CD4-positive, alpha-beta T cell treated with Interleukin-6 for 4 hours (primary cell): ENCODE measurements around the gene RAB15.

Experiments used
- DNase-seq: peaks from one replicate; pipeline ENCODE4 v3.0.0-alpha.2; 2020; ENCODE audit warnings: mixed read lengths

Gene RAB15

DNA sequence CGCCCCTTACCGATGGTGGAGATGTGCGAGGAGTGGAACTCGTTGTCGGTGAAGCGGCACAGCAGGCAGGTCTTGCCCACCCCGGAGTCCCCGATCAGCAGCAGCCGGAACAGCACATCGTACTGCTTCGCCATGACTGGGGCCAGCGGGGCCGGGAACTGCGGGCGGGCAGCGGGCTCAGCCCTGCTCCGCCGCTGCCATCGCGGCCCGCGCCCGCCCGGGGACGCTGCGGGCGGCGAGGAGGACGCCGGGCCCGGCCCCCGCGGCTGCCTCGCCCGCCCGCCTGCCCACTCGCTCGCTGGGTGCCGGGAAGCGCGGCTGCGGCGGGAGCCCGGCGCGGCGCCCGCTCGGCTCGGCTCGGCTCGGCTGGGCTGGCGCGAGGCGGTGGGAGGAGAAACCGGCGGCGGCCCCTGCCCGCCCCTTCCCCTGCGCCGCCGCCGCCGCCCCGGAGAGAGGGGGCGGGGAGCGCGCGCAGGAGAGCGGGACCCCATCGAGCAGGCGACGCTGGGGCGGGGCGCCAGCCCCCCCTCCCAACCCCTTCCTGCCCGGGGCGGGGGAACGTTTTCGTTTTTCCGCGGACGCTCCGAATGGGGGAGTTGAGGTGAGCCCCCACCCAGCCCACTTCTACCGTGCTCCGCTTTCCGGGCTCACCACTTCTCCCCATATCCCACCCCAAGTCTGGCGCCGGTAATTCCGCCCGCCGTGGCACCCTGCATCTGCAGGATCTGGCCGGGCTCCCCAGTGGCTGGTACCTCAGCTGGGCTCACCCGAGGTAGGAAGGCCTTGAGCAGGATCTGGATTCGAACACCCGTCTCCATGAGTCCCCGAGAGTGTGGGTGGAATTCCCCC, at the start of gene RAB15:
TSS of gene RAB15 (minus strand) at position 394 of the 849 bp plus-strand sequence. CDS start at position 134, 260 bp downstream.
- DNase-seq = peak; percentile 73

GRCh38 chr14:65019944-65020566, 47.9 kb upstream of the RAB15 start:
- no peak for DNase-seq

GRCh38 chr14:65016471-65016870, 44.3 kb upstream of the RAB15 start:
- DNase-seq = no peak

DNA sequence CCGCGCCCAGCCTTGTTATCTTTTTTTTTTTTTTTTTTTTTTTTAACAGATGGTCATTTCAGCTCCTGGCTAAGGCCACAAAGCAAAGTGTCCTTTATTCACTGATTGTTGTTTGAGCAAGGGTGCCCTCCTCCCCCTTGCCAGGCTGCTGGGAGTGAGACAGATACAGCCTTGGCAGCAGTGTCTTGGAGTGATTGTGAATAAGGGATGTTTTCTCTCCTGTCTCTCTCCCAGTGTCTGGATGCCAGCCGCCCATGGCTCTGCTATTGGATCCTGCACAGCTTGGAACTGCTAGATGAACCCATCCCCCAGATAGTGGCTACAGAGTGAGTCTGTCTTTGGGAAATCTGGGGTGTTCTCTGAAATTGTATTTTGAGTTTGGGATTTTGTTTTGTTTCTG, 43.3 kb upstream of the RAB15 start:
- no peak for DNase-seq

GRCh38 chr14:65012353-65012752, 40.2 kb upstream of the RAB15 start:
- DNase-seq = no peak

GRCh38 chr14:65011538-65011937, 39.4 kb upstream of the RAB15 start:
- DNase-seq = no peak

DNA sequence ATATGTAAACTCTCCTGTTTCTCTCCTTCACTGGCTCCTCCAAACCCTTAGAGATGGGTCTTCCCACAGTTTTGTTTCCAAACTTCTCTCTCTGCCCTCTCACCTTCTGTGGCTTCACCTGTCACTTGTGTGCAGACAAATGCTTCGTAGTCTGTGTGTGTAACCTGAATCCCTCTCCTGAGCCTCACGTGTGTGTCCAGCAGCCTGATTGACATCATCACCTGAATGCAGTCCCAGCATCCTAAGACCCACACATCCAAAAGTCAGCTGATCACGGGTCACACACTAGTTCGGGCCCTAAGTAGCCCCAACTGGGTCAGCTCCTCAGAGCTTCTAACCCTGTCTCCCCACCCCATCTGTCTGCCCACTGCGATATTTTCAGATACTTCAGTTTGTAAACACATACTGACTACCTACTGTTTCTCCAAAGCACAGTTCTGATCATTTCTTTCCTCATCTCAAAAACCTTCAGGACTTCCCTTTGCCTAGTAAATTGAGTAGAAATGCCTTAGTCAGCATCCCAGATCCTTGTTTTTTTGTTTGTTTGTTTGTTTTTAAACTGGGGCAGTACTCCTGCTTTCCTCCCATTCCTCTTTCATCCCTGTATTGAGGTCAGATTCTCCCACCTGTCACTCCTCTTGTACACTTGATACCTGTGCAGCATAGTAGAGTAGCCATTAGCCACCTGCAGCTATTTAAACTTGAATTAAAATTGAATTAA, 38.2 kb upstream of the RAB15 start:
- DNase-seq = no peak

- no peak for DNase-seq
These were observed 35.1 kb upstream of the RAB15 start for GRCh38 chr14:65007202-65007601.

GRCh38 chr14:65006261-65006721, 34.2 kb upstream of the RAB15 start:
- no peak for DNase-seq

DNA sequence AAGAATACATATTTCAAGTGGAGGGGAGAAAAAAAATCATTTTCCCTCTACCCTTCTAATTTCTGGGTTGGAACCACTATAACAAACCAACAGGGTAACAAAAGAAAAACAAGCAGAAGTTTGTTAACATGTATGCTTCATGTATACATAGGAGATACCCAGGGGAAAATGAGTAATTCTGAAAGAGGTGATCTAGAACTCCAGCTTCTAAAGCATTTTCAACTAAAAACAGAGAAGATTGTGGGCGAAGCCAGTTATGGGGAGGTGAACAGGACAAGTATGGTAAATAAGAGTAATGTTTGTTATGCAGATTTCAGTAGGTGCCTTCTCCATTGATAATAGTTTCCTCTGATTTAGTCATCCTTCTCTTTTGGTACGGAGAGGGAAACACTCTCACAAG, 31.3 kb upstream of the RAB15 start:
- no peak for DNase-seq

GRCh38 chr14:65002586-65003210, 30.6 kb upstream of the RAB15 start:
- no peak for DNase-seq

GRCh38 chr14:65001723-65002122, 29.6 kb upstream of the RAB15 start:
- no peak for DNase-seq

- DNase-seq = no peak
These were observed 28.9 kb upstream of the RAB15 start for GRCh38 chr14:65000898-65001591.

- no peak for DNase-seq
These were observed 26.4 kb upstream of the RAB15 start for GRCh38 chr14:64998455-64998931.

DNA sequence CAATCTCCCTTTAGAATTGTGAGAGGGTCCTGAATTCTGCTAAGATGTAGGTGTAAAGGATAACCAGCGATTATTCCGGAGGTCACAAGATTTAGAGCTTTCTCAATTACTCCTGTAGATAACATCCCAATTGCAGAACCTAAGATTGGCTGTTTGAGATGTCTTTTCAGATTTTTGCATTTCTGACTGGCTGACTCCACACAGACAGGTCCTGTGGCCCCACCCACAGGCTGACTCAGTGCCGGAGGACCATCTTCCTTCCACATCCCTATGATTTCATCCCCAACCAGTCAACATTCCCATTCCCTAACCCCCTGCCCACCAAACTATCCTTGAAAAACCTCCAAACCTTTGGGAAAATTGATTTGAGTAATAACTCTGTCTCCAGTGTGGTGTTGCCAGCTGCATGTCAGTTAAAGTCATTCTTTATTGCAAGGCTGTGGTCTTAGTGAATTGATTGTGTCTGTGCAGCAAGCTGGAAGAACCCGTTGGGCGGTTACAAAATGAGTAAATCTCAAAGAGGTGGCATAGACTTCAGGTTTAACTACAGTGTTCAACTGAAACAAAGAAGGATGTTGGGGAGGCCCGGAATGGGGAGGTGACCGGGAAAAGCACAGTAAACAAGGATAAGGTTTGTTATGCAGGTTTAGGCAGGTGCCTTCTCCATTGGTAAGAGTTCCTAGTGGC, 25.1 kb upstream of the RAB15 start:
- DNase-seq = peak; percentile 20

GRCh38 chr14:64995291-64995690, 23.2 kb upstream of the RAB15 start:
- no peak for DNase-seq

- DNase-seq = no peak
These were observed 22.4 kb upstream of the RAB15 start for GRCh38 chr14:64994540-64994939.

- DNase-seq = no peak
These were observed 21.3 kb upstream of the RAB15 start for GRCh38 chr14:64993266-64993930.

DNA sequence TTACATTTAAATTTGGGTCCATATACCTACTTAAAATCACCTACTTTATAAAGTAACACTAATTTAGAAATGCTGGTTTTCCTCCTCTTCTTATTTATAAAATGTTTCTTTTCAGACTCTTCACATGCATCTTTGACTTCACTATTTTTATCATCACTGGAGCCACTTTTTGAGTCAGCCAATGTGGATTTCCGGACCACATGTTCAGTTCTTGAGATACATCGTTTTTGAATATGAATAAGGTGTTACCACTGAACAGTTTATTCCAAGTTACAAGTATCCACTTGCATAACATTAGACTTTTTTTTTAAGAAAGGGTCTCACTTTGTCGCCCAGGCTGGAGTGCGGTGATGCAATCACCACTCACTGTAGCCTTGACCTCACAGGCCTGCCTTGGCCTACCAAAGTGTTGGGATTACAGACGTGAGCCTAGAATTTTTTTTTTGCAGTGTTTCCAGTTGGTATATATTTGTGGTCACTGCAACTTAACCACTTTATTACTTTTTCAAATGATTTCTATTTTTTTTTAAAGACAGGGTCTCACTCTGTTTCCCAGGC, 20.3 kb upstream of the RAB15 start:
- DNase-seq = no peak

GRCh38 chr14:64990939-64991338, 18.8 kb upstream of the RAB15 start:
- DNase-seq = no peak

DNA sequence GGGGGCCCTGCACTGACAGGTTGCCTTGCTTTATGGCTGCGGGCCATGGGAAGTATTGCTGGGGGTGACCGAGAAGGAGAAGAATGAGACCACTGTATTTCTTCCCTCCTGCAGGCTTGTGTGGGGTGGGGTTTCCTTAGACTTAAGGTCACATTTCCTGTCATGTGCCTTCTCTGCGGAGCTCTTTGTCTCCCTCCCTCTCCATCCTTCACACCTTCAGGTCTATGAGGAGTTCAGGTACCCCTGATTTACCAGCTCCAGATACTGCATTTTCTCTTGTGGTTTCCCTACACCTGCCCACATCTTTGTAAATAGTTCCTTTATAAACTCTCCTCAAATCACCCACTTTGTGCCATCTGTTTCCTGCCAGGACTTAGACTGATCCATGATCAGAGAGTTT, 18.2 kb upstream of the RAB15 start:
- peak; percentile 39 for DNase-seq
